HG02763 (cell line): ENCODE data around the gene PUS1.

ENCODE experiments used
- ATAC-seq: cut with Tn5 transposase; IDR thresholded peaks from one replicate; pipeline ENCODE4 v1.9.1; 2021; ENCODE audit warnings: mild to moderate bottlenecking, moderate library complexity; ENCODE audit not compliant: unreplicated experiment

Gene PUS1

GRCh38 chr12:131902332-131903241 is 26.5 kb upstream of the PUS1 start:
- no peak for ATAC-seq

- ATAC-seq, result no peak
Observed at GRCh38 chr12:131903270-131904255, 25.5 kb upstream of the PUS1 start.

- no peak for ATAC-seq
Observed at GRCh38 chr12:131904346-131904745, 24.7 kb upstream of the PUS1 start.

- ATAC-seq, result no peak
Observed at GRCh38 chr12:131905081-131905629, 23.9 kb upstream of the PUS1 start.

- no peak for ATAC-seq
Observed at GRCh38 chr12:131905630-131906091, 23.4 kb upstream of the PUS1 start.

GRCh38 chr12:131907379-131908091 is 21.5 kb upstream of the PUS1 start:
- no peak for ATAC-seq

- ATAC-seq, result no peak
Observed at GRCh38 chr12:131908092-131909080, 20.7 kb upstream of the PUS1 start.

GRCh38 chr12:131909081-131909751 is 19.9 kb upstream of the PUS1 start:
- no peak for ATAC-seq

GRCh38 chr12:131909752-131910219 is 19.3 kb upstream of the PUS1 start:
- ATAC-seq, result no peak

- no peak for ATAC-seq
Observed at GRCh38 chr12:131910302-131911027, 18.6 kb upstream of the PUS1 start.

- no peak for ATAC-seq
Observed at GRCh38 chr12:131911028-131911650, 17.9 kb upstream of the PUS1 start.

GRCh38 chr12:131911851-131912477 is 17.1 kb upstream of the PUS1 start:
- ATAC-seq, result no peak

GRCh38 chr12:131912518-131913274 is 16.4 kb upstream of the PUS1 start:
- ATAC-seq, result no peak

- ATAC-seq, result no peak
Observed at GRCh38 chr12:131913666-131914065, 15.4 kb upstream of the PUS1 start.

GRCh38 chr12:131914179-131914702 is 14.8 kb upstream of the PUS1 start:
- no peak for ATAC-seq
